HG02981 (cell line): ENCODE data around the gene SENP3.

Experiments used
- ATAC-seq: cut with Tn5 transposase; IDR thresholded peaks from one replicate; pipeline ENCODE4 v1.9.1; 2021; ENCODE audit warnings: mild to moderate bottlenecking, moderate library complexity; ENCODE audit not compliant: unreplicated experiment

Gene SENP3

DNA sequence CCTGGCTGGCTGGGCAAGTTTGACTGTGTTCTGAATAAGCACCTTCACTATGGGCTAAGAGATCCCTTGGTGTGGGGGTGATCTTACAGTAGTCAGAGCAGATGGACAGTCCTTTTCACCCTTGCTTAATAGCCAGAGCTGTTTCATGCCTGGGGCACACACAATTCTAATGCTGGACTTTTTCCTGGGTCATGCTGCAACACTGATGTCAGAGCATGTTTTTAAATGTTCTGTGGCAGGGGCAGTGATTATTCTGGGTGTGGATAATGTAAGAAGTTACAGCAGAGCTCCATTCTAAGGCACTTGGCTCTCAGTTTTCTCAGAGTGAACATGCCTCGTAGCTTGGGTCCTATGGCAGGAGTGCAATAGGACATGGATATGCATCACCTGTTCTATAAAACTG lies 13.8 kb downstream of the SENP3 start:
- ATAC-seq: no peak

DNA sequence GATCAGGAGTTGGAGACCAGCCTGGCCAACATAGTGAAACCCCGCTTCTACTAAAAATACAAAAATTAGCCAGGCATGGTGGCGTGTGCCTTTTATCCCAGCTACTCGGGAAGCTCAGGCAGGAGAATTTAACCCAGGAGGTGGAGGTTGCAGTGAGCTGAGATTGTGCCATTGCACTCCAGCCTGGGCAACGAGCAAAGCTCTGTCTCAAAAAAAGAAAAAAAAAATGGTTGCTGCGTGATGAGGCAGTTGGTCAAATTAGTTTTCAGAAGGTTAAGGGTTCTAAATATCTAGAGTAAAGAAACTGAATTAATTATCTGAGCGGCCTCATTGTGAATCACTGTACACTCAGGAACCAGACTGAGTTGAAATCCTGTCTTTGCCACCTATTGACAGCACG lies 14.2 kb downstream of the SENP3 start:
- no peak for ATAC-seq

DNA sequence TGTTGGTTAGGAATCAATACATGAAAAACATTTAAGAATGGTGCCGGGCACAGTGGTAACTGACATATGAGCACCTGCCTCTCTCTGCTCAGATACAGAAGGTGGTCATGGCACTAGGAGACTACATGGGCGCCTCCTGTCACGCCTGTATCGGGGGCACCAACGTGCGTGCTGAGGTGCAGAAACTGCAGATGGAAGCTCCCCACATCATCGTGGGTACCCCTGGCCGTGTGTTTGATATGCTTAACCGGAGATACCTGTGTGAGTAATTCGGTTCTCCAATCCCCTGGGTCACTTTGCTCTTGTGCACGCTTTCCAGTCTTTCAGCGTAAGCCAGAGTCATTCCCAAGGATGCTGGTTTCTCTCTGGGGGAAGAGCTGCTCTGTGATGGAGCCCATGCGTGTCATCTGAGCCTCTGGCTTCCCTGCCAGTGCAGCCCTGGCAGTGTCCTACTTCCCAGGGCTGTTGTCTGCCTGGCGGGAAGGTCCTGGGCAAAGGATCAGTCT lies 14.8 kb downstream of the SENP3 start:
- no peak for ATAC-seq

DNA sequence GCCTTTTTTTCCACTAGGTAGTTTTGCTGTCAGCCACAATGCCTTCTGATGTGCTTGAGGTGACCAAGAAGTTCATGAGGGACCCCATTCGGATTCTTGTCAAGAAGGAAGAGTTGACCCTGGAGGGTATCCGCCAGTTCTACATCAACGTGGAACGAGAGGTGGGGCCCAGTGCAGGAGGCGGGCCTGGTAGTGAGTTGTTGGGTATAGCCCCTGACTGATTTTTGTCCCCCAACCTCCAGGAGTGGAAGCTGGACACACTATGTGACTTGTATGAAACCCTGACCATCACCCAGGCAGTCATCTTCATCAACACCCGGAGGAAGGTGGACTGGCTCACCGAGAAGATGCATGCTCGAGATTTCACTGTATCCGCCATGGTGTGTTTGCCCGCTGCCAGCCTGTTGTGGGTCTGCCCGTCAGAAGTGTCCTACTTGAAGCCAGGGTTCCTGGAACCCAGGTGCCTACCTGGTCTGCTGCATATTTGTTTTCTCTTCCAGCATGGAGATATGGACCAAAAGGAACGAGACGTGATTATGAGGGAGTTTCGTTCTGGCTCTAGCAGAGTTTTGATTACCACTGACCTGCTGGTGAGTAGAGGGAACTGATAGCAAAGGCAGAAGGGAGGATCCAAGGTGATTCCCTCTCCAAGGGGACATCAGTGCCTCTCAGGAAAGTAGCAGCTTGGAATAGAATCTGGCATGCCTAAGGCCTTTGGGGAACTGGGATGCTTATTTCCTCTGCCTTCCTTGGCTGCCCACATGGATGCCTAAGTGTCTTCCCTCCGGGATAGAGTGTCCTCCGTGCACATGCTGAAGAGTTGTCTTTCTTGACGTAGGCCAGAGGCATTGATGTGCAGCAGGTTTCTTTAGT lies 15.8 kb downstream of the SENP3 start:
- ATAC-seq: no peak

DNA sequence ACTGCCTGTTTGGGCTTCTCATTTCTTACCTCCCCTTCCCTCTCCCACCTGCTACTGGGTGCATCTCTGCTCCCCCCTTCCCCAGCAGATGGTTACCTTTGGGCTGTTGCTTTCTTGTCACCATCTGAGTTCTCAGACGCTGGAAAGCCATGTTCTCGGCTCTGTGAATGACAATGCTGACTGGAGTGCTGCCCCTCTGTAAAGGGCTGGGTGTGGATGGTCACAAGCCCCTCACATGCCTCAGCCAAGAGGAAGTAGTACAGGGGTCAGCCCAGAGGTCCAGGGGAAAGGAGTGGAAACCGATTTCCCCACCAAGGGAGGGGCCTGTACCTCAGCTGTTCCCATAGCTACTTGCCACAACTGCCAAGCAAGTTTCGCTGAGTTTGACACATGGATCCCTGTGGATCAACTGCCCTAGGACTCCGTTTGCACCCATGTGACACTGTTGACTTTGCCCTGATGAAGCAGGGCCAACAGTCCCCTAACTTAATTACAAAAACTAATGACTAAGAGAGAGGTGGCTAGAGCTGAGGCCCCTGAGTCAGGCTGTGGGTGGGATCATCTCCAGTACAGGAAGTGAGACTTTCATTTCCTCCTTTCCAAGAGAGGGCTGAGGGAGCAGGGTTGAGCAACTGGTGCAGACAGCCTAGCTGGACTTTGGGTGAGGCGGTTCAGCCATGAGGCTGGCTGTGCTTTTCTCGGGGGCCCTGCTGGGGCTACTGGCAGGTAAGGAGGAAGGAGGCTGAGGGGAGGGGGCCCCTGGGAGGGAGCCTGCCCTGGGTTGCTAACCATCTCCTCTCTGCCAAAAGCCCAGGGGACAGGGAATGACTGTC lies 17.5 kb downstream of the SENP3 start, which contains the start of gene CD68:
TSS of gene CD68 (plus strand) at position 638 of the 833 bp plus-strand sequence. CDS start at position 678, 40 bp downstream.
- ATAC-seq: peak; percentile 43

DNA sequence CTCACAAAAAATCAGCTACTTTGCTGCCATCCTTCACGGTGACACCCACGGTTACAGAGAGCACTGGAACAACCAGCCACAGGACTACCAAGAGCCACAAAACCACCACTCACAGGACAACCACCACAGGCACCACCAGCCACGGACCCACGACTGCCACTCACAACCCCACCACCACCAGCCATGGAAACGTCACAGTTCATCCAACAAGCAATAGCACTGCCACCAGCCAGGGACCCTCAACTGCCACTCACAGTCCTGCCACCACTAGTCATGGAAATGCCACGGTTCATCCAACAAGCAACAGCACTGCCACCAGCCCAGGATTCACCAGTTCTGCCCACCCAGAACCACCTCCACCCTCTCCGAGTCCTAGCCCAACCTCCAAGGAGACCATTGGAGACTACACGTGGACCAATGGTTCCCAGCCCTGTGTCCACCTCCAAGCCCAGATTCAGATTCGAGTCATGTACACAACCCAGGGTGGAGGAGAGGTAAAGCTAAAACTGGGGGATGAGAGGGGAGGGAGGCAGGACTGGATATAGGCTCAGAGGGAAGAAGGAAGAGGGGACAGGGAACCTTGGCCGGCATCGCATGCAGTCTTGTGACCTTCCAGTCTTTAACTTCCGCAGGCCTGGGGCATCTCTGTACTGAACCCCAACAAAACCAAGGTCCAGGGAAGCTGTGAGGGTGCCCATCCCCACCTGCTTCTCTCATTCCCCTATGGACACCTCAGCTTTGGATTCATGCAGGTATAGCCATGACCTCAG lies 18.3 kb downstream of the SENP3 start:
- ATAC-seq: no peak

DNA sequence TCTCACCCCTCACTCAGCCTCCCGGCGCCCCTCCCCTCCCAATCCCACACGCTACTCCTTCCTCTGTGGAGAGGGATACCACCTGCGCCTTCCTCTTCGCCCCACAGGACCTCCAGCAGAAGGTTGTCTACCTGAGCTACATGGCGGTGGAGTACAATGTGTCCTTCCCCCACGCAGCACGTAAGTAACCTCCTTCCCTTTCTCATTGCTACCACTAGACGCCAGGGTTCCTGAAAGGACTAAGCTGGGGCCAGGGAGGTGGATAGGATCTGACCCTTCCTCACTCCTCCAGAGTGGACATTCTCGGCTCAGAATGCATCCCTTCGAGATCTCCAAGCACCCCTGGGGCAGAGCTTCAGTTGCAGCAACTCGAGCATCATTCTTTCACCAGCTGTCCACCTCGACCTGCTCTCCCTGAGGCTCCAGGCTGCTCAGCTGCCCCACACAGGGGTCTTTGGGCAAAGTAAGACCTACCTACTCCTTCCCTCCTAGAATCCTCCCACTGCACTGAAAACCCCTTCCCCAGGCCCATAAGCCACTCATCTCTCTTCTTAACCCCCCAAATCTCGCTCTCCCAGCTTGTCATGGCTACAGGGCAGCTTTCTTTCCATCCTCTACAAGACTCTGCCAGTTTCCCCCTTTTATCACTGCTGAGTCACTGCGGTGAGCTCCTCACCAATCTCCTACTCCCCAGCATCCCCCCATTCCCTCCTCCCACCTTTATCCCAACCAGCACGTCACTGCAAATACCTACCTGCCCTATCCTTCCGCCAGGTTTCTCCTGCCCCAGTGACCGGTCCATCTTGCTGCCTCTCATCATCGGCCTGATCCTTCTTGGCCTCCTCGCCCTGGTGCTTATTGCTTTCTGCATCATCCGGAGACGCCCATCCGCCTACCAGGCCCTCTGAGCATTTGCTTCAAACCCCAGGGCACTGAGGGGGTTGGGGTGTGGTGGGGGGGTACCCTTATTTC lies 19.2 kb downstream of the SENP3 start:
- no peak for ATAC-seq

DNA sequence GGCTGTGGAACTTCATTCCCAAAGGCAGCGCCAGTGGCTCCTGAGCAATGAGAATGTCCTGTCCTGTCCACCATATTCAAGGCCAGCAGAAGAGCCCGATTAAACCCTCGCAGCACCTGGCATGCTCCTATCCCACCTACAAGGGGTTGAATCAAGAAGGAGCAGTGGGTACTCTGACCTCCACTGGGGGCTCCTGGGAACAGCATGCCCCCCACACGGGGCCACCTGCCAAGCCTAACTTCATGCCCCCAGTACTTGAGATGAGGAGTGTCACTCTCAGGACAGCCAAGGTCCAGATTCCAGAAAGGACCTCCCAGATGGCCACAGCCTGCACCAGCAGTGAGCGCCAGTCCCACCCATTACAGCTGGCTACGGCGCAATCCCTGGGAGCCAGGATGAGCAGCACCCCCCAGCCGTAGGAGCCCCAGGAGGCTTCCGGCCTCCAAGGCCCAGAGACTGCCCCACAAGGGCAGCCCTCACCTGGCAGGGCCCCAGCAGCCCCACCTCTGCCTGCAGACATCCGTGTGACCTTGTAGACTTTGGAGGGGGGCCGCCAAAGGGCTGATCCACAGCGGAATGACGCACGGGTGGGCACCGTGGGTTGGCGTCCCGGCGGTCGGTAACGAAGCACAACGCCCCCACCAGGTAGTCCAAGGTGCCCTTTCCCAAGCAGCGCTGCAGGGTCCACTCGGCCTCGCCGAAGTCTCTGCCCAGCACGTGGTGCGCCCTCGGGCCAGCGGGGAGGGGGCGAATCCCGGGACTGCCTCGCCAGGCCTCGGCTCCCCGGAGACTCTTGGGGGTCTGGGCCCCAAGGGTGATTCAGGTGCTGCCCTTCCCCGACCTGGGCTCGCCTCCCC lies 20.9 kb downstream of the SENP3 start:
- ATAC-seq: no peak

DNA sequence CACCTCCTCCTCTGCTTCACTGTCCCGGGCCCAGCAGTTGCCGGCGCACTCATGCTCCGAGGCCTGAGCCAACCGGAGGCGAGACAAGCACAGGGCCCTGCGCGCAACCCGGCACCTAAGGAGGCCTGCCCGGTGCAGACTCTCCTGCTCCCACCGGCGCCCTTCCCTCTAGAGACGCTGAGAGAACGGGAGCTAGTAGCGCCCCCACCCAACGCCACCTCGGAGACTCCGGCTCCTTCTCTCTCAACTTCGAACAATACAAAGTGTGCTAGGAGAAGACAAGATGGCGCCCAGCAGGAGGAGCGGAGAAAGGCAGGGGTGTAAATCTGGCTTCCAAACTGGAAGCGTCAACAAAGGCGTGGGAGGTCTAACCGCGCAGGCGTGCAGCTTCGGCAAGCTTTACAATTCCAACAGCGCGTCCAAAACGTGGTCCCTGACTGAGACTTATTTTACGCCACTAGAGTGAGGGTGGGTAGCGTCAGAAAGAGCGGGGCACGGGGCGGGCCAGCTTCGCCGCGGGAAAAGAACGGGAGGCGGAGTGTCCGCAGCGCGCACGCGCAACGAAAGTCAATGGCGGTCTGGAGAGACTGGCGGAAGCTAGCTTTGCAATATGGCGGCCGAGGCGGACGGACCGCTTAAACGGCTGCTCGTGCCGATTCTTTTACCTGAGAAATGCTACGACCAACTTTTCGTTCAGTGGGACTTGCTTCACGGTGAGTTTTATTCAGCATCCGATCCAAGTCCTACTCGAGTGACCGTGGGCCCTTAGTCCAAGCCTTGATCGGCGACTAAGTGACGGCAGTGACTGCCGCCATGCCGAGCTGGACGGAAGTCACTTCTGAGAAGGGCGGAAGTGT lies 21.8 kb downstream of the SENP3 start, which contains the start of gene MPDU1:
TSS of gene MPDU1 (plus strand) at position 600 of the 857 bp plus-strand sequence. CDS start at position 611, 11 bp downstream.
- peak; percentile 59 for ATAC-seq

DNA sequence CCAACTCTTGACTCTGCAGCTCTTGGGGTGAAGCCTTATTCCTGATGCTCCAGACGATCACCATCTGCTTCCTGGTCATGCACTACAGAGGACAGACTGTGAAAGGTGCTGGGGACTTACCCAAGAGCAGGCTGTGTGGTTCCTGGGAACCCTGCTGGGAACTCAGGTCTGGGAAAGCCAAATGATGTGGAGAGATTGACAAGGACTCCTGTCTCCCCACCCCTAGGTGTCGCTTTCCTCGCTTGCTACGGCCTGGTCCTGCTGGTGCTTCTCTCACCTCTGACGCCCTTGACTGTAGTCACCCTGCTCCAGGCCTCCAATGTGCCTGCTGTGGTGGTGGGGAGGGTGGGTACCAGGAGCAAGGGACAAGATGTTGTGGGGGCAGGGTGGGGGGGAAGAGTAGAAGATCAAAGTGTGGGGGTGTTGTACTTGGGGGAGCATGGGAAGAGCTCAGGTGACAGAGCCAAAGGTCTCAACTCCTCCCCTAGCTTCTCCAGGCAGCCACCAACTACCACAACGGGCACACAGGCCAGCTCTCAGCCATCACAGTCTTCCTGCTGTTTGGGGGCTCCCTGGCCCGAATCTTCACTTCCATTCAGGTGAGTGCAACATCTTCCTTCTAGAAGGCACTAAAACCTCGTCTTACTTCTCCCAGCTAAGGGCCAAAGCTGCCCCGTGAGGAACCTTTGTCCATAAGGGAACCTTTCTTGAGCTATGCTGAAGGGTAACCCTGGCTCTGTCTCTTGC lies 25.1 kb downstream of the SENP3 start:
- ATAC-seq: no peak

DNA sequence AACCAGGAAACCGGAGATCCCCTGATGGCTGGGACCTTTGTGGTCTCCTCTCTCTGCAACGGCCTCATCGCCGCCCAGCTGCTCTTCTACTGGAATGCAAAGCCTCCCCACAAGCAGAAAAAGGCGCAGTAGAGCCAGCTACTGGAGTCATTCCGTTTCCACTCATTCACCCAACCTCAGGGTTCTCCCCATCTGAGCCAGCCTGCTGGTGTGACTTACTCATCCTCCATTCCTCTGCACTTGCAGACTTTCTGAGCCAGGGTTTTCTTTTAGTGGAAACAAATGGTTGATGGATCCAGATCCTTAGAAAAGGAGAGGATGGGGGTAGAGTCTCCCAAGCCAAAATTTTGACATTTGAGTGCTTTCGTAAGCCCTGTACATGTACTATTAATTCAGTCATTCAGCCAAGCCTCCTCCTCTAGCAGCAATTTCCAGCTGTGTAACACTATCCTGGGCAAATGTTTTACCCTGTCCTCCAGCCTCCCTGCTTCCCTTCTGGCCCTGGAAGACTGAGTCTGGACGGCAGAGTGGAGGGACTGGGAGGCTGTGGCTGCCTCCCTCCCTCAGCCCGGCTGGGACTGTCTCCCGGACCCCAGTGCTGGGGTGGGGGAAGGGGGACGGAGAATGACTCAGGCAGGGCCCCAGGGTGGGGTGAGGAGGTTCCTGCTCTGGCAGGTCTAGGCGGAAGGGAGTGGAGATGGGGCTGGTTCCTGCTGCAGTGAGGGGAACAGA lies 25.9 kb downstream of the SENP3 start:
- ATAC-seq: no peak

DNA sequence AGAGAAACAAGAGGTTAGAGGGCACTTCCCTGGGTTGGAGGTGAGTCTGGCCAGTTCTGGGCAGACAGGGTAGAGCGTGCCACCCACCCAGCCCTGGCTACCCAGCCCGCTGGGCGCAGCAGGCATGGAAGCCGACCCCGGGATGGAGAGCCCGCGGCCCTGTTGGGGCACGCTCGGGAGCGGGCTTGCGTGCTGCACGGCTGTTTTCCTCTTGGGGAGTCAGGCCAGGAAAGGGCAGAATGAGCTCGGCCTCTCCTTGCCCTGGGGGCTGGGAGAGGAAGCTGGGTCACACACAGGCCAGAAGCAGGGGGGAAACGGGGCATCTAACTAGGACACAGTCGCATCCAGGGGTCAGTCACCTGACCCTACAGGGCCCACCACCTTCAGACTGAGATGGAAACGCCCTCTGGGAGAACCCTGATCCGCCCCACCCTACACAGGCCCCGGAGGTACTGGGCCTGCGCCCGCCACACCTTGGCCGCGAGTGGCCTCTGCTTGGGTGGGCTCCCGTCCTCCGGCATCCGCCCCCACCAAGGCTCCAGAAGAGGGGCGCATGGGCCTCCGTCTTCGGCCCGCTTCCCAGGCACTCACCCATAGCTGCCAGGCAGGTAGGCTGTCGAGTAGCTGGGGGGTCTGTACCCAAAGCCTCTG lies 27.0 kb downstream of the SENP3 start:
- ATAC-seq: no peak

DNA sequence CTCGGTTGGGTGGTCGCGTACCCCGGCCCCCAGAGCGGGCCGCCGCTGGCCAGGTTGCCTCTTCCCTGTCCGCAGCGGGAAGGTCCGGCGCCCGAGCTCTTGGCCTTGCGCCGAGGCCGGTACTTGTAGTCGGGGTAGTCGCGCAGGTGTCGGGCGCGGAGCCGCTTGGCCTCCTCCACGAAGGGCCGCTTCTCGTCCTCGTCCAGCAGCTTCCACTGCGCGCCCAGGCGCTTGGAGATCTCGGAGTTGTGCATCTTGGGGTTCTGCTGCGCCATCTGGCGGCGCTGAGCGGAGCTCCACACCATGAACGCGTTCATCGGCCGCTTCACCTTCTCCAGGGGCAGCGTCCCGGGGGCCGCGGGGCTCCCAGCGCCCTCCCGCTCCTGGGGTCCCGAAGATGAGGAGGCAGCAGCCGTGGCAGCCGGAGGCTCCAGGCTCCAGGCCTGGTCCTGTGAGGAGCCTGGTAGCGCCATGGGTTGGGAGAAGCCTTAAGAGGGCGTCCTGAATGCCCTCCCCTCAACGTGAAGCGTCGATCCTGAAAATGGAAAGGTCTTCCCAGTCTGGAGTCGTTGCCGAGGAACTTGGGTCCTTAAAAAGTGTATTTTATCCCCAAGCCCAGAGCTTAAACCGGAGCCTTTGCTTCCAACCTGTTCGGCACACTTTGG lies 27.6 kb downstream of the SENP3 start:
- ATAC-seq: no peak

DNA sequence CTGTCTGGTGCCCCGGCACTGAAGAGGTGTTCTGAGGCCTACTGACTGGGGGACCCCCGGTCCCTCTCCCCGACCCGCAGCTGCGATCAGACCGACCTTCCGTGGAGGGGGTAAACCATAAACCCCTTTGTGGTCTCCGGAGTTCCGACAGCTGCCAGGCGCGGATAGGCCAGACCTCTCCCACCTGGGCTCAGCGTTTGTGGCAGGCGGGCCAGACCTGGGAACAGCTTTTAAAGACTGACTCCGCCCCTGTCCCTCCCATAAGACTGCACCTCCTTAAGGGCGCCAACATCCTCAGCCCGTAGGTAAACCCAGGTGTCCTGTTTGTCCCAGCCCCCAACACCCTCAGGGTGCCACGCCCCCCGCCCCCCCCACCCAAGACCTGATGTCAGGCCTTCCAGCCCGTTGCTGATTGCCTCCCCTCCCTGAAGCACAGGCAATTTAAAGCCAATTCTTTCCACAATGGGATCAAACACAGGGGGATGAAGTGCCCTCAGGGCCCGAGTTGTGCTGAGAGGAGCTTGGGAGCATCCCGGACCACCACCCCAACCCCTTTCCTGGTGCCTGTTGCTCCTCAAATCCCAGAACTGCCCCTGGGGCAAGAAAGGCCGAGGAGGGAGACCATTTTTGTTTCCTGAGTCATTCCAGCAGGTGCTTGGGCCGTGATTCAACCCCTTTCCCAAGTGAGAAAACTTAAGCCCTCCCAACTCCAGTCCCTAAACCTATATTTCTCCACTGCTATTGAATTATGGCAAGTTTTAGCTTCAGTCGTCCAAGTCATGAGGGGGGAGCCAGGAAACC lies 28.4 kb downstream of the SENP3 start, which contains the start of gene SOX15:
TSS of gene SOX15 (minus strand) at position 204 of the 801 bp plus-strand sequence. CDS start 418 bp downstream, outside the sequence.
- no peak for ATAC-seq
